ENCODE data around the gene BASP1.

BASP1 gene

DNA sequence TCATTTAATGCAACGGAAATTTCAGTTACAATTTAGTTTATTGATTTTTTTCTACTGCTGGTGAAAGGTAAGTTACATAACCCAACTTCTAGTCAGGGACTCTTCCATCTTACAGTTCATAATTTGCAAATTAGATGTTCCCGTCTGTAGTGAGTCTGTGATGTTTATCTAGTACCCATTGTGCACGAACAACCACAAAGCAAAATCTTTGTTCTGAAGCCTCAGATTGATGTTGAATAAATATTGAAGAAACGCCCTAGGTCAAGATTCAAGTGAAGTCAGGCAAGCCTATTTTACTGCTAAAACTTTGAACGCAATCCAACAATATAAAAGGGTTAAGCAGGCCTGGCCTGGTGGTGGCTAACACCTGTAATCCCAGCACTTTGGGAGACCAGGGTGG lies 43.1 kb downstream of the BASP1 start:
- H3K4me1 ChIP-seq (ENCODE audit: control insufficient read depth in 1 of 2, insufficient read depth in 2 of 2, low read length in 2 of 2): peaks cover 2 to 7% of the 10 kb centered on the region in 2 experiments
- H4K12ac ChIP-seq (ENCODE audit: low read depth, low read length): peak overlapping the region; percentile 54
- no peaks in the 10 kb centered on the region for H3K27me3 ChIP-seq (ENCODE audit: insufficient read depth, low read length)
- no peak for DNase-seq
- peaks cover 4 to 11% of the 10 kb centered on the region in 2 experiments for H3K36me3 ChIP-seq (ENCODE audit: control insufficient read depth in 1 of 2, insufficient read depth in 2 of 2, low read length in 2 of 2)
- no peak overlapping the region for H3K4me2 ChIP-seq (ENCODE audit: low read length)
- H2AFZ ChIP-seq (ENCODE audit: insufficient read depth, low read length, poor library complexity): no peak overlapping the region
- H2BK12ac ChIP-seq (ENCODE audit: low read length): no peak overlapping the region
- H4K8ac ChIP-seq (ENCODE audit: low read depth, low read length): no peak overlapping the region
- no peak overlapping the region for H2AK5ac ChIP-seq (ENCODE audit: low read length)
- no peak overlapping the region for H3K27ac ChIP-seq (ENCODE audit: low read depth, low read length)
- no peak overlapping the region for H3K4me3 ChIP-seq (ENCODE audit: low read depth, low read length)
- H3K18ac ChIP-seq (ENCODE audit: low read length): no peak overlapping the region
- no peak overlapping the region for H3K14ac ChIP-seq (ENCODE audit: low read length)
- no CpG with 5 or more reads among the region's 5 CpGs for WGBS (ENCODE audit: extremely low coverage, insufficient coverage, insufficient read length)
- H3K23ac ChIP-seq (ENCODE audit: low read length): no peak overlapping the region
- H2BK5ac ChIP-seq (ENCODE audit: low read depth, low read length, poor library complexity): no peak overlapping the region
- no peak overlapping the region for H4K91ac ChIP-seq (ENCODE audit: low read depth, low read length)
- peaks cover 8% of the 10 kb centered on the region for H3K79me2 ChIP-seq (ENCODE audit: control insufficient read depth, insufficient read depth, low read length, poor library complexity)
- H3K4ac ChIP-seq (ENCODE audit: low read depth, low read length): peak overlapping the region; percentile 27
- no peak overlapping the region for H2BK120ac ChIP-seq (ENCODE audit: insufficient read depth, low read length, poor library complexity)
- no peaks in the 10 kb centered on the region for H3K9me3 ChIP-seq (ENCODE audit: insufficient read depth, low read depth, low read length)
- no peak overlapping the region for H3K9ac ChIP-seq (ENCODE audit: low read length)
- no peaks in the 10 kb centered on the region for H3K79me1 ChIP-seq (ENCODE audit: low read length)

DNA sequence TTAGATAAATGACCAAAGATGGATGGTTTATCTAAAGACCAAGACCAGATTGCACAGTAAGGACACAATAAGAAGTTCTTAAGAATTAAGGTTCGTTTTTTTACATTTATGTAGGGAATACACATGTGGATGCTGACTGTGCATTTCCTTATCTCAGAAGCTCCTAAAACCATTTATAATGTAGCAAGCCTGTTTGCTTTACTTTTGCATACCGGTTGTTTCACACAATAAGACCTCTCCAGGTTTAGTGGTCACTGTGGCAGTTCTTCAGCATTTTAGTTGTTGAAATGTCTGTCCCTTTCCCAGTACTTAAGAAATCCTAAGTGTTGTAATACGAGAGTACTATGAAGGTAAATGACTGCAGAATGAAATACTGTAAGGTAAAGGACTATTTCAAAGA lies 43.6 kb downstream of the BASP1 start:
- no peak overlapping the region for H3K14ac ChIP-seq (ENCODE audit: low read length)
- no peak overlapping the region for H2AK5ac ChIP-seq (ENCODE audit: low read length)
- no CpG with 5 or more reads among the region's 3 CpGs for WGBS (ENCODE audit: extremely low coverage, insufficient coverage, insufficient read length)
- H4K12ac ChIP-seq (ENCODE audit: low read depth, low read length): no peak overlapping the region
- H3K4ac ChIP-seq (ENCODE audit: low read depth, low read length): no peak overlapping the region
- H3K36me3 ChIP-seq (ENCODE audit: control insufficient read depth in 1 of 2, insufficient read depth in 2 of 2, low read length in 2 of 2): peaks cover 4 to 9% of the 10 kb centered on the region in 2 experiments
- H2AFZ ChIP-seq (ENCODE audit: insufficient read depth, low read length, poor library complexity): no peak overlapping the region
- H3K27ac ChIP-seq (ENCODE audit: low read depth, low read length): no peak overlapping the region
- no peak overlapping the region for H2BK12ac ChIP-seq (ENCODE audit: low read length)
- no peaks in the 10 kb centered on the region for H3K9me3 ChIP-seq (ENCODE audit: insufficient read depth, low read depth, low read length)
- no peaks in the 10 kb centered on the region for H3K79me1 ChIP-seq (ENCODE audit: low read length)
- H2BK120ac ChIP-seq (ENCODE audit: insufficient read depth, low read length, poor library complexity): no peak overlapping the region
- no peak overlapping the region for H3K23ac ChIP-seq (ENCODE audit: low read length)
- H3K4me2 ChIP-seq (ENCODE audit: low read length): no peak overlapping the region
- H3K18ac ChIP-seq (ENCODE audit: low read length): no peak overlapping the region
- H3K4me1 ChIP-seq (ENCODE audit: control insufficient read depth in 1 of 2, insufficient read depth in 2 of 2, low read length in 2 of 2): peaks cover 2 to 4% of the 10 kb centered on the region in 2 experiments
- no peak overlapping the region for H2BK5ac ChIP-seq (ENCODE audit: low read depth, low read length, poor library complexity)
- no peak overlapping the region for H4K91ac ChIP-seq (ENCODE audit: low read depth, low read length)
- H3K9ac ChIP-seq (ENCODE audit: low read length): no peak overlapping the region
- DNase-seq: peak in 1 of 2 donors; percentile 24
- H3K27me3 ChIP-seq (ENCODE audit: insufficient read depth, low read length): no peaks in the 10 kb centered on the region
- no peak overlapping the region for H4K8ac ChIP-seq (ENCODE audit: low read depth, low read length)
- H3K4me3 ChIP-seq (ENCODE audit: low read depth, low read length): no peak overlapping the region
- peaks cover 5% of the 10 kb centered on the region for H3K79me2 ChIP-seq (ENCODE audit: control insufficient read depth, insufficient read depth, low read length, poor library complexity)

- H3K79me2 ChIP-seq (ENCODE audit: control insufficient read depth, insufficient read depth, low read length, poor library complexity): peaks cover 5% of the 10 kb centered on the region
- no peak for DNase-seq
- H3K4me1 ChIP-seq (ENCODE audit: control insufficient read depth in 1 of 2, insufficient read depth in 2 of 2, low read length in 2 of 2): peaks cover 2% of the 10 kb centered on the region in 2 experiments
- H3K14ac ChIP-seq (ENCODE audit: low read length): no peak overlapping the region
- no peaks in the 10 kb centered on the region for H3K27me3 ChIP-seq (ENCODE audit: insufficient read depth, low read length)
- no peak overlapping the region for H3K23ac ChIP-seq (ENCODE audit: low read length)
- H4K8ac ChIP-seq (ENCODE audit: low read depth, low read length): no peak overlapping the region
- H3K4ac ChIP-seq (ENCODE audit: low read depth, low read length): no peak overlapping the region
- no peak overlapping the region for H3K4me3 ChIP-seq (ENCODE audit: low read depth, low read length)
- no peak overlapping the region for H3K18ac ChIP-seq (ENCODE audit: low read length)
- no peaks in the 10 kb centered on the region for H3K9me3 ChIP-seq (ENCODE audit: insufficient read depth, low read depth, low read length)
- H2AFZ ChIP-seq (ENCODE audit: insufficient read depth, low read length, poor library complexity): no peak overlapping the region
- H2BK5ac ChIP-seq (ENCODE audit: low read depth, low read length, poor library complexity): no peak overlapping the region
- H3K36me3 ChIP-seq (ENCODE audit: control insufficient read depth in 1 of 2, insufficient read depth in 2 of 2, low read length in 2 of 2): peaks cover 2 to 4% of the 10 kb centered on the region in 2 experiments
- no peak overlapping the region for H3K9ac ChIP-seq (ENCODE audit: low read length)
- no peak overlapping the region for H3K27ac ChIP-seq (ENCODE audit: low read depth, low read length)
- WGBS (ENCODE audit: extremely low coverage, insufficient coverage, insufficient read length): no CpG with 5 or more reads among the region's 2 CpGs
- no peak overlapping the region for H4K12ac ChIP-seq (ENCODE audit: low read depth, low read length)
- H4K91ac ChIP-seq (ENCODE audit: low read depth, low read length): no peak overlapping the region
- no peak overlapping the region for H2BK120ac ChIP-seq (ENCODE audit: insufficient read depth, low read length, poor library complexity)
- H3K79me1 ChIP-seq (ENCODE audit: low read length): no peaks in the 10 kb centered on the region
- H3K4me2 ChIP-seq (ENCODE audit: low read length): no peak overlapping the region
- no peak overlapping the region for H2BK12ac ChIP-seq (ENCODE audit: low read length)
- no peak overlapping the region for H2AK5ac ChIP-seq (ENCODE audit: low read length)
Measured at GRCh38 chr5:17265041-17265440, 47.6 kb downstream of the BASP1 start.

GRCh38 chr5:17267106-17267505 lies 49.7 kb downstream of the BASP1 start:
- H3K27me3 ChIP-seq (ENCODE audit: insufficient read depth, low read length): no peaks in the 10 kb centered on the region

More at GRCh38 chr5:17267106-17267505, 49.7 kb downstream of the BASP1 start:
- Histone ChIP-seq H3K4me3 (ENCODE audit: low read depth, low read length) (no peak overlapping the region), H4K12ac (ENCODE audit: low read depth, low read length) (no peak overlapping the region), H3K27ac (ENCODE audit: low read depth, low read length) (no peak overlapping the region), H4K8ac (ENCODE audit: low read depth, low read length) (no peak overlapping the region), H3K14ac (ENCODE audit: low read length) (no peak overlapping the region), H3K9me3 (ENCODE audit: insufficient read depth, low read depth, low read length) (no peaks in the 10 kb centered on the region), H3K9ac (ENCODE audit: low read length) (no peak overlapping the region), H3K4me1 (ENCODE audit: control insufficient read depth in 1 of 2, insufficient read depth in 2 of 2, low read length in 2 of 2) (peaks cover 1 to 2% of the 10 kb centered on the region in 2 experiments), H3K23ac (ENCODE audit: low read length) (no peak overlapping the region), H3K36me3 (ENCODE audit: control insufficient read depth in 1 of 2, insufficient read depth in 2 of 2, low read length in 2 of 2) (peaks cover 2 to 3% of the 10 kb centered on the region in 2 experiments), H2BK12ac (ENCODE audit: low read length) (no peak overlapping the region), H3K4ac (ENCODE audit: low read depth, low read length) (peak overlapping the region; percentile 34), H2AFZ (ENCODE audit: insufficient read depth, low read length, poor library complexity) (no peak overlapping the region), H4K91ac (ENCODE audit: low read depth, low read length) (no peak overlapping the region), H3K4me2 (ENCODE audit: low read length) (no peak overlapping the region), H2BK120ac (ENCODE audit: insufficient read depth, low read length, poor library complexity) (no peak overlapping the region), H3K79me1 (ENCODE audit: low read length) (no peaks in the 10 kb centered on the region), H3K18ac (ENCODE audit: low read length) (no peak overlapping the region), H2BK5ac (ENCODE audit: low read depth, low read length, poor library complexity) (no peak overlapping the region), H3K79me2 (ENCODE audit: control insufficient read depth, insufficient read depth, low read length, poor library complexity) (peaks cover 7% of the 10 kb centered on the region), H2AK5ac (ENCODE audit: low read length) (no peak overlapping the region)
- DNase-seq: peak in 1 of 2 donors; percentile 39
- WGBS (ENCODE audit: extremely low coverage, insufficient coverage, insufficient read length): no CpG with 5 or more reads among the region's 5 CpGs
